ENCODE measurements around the gene SENP3. TPM values are rescaled to one million over a fixed set of nuclear protein-coding genes. Genes with fewer than 3 reads are reported as not detected.

Gene SENP3
- total and polyA plus RNA-seq, 2 of the 13 experiments (the other 11 are each of a cell fraction or from before 2014, with no cell fraction given): 55.8 to 75.4 TPM

GRCh38 chr17:7614425-7615264 lies 52.9 kb downstream of the SENP3 start, which contains the start of gene FXR2 (continued):
- TF ChIP-seq, protein P1, sequence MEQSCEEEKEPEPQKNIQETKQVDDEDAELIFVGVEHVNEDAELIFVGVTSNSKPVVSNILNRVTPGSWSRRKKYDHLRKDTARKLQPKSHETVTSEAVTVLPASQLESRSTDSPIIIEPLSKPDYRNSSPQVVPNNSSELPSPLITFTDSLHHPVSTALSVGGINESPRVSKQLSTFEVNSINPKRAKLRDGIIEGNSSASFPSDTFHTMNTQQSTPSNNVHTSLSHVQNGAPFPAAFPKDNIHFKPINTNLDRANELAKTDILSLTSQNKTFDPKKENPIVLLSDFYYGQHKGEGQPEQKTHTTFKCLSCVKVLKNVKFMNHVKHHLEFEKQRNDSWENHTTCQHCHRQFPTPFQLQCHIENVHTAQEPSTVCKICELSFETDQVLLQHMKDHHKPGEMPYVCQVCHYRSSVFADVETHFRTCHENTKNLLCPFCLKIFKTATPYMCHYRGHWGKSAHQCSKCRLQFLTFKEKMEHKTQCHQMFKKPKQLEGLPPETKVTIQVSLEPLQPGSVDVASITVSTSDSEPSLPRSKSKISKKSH (CRISPR knock-in tag; IDR thresholded peaks at IDR 0.05; ENCODE audit: borderline replicate concordance): peak; percentile 62; the same call in 1 of the 2 replicates
- TF ChIP-seq ZSCAN25 (CRISPR knock-in tag; IDR thresholded peaks at IDR 0.05) (no peak), ZNF431 (CRISPR knock-in tag; IDR thresholded peaks at IDR 0.05; ENCODE audit: borderline replicate concordance, low read depth) (0 out of 2 replicates have a peak, but pooled peaks have one; percentile 26), ZNF160 (CRISPR knock-in tag; IDR thresholded peaks at IDR 0.05) (peak; percentile 38; the same call in 1 of the 2 replicates), POGZ (CRISPR knock-in tag; IDR thresholded peaks at IDR 0.05) (no peak), HNRNPH1 (optimal IDR thresholded peaks at IDR 0.05; ENCODE audit: low read depth, low read length) (peak; percentile 32), ZNF740 (CRISPR knock-in tag; IDR thresholded peaks at IDR 0.05) (no peak), EZH2 (conservative IDR thresholded peaks at IDR 0.05; ENCODE audit: low read depth, low read length) (no peak), HNRNPUL1 (IDR thresholded peaks at IDR 0.05; ENCODE audit: low read depth, low read length) (no peak), ZNF34 (CRISPR knock-in tag; IDR thresholded peaks at IDR 0.05; ENCODE audit: borderline replicate concordance) (no peak), ZNF616 (CRISPR knock-in tag; IDR thresholded peaks at IDR 0.05; ENCODE audit: low read depth) (0 out of 2 replicates have a peak, but pooled peaks have one; percentile 56), CREB1 (IDR thresholded peaks at IDR 0.05) (peak; percentile 76), CREB1 (CRISPR knock-in tag; IDR thresholded peaks at IDR 0.05) (peak; percentile 75; the same call in 1 of the 2 replicates), TFDP2 (CRISPR knock-in tag; IDR thresholded peaks at IDR 0.05) (0 out of 2 replicates have a peak, but pooled peaks have one; percentile 32)
- TF ChIP-seq, protein P2, sequence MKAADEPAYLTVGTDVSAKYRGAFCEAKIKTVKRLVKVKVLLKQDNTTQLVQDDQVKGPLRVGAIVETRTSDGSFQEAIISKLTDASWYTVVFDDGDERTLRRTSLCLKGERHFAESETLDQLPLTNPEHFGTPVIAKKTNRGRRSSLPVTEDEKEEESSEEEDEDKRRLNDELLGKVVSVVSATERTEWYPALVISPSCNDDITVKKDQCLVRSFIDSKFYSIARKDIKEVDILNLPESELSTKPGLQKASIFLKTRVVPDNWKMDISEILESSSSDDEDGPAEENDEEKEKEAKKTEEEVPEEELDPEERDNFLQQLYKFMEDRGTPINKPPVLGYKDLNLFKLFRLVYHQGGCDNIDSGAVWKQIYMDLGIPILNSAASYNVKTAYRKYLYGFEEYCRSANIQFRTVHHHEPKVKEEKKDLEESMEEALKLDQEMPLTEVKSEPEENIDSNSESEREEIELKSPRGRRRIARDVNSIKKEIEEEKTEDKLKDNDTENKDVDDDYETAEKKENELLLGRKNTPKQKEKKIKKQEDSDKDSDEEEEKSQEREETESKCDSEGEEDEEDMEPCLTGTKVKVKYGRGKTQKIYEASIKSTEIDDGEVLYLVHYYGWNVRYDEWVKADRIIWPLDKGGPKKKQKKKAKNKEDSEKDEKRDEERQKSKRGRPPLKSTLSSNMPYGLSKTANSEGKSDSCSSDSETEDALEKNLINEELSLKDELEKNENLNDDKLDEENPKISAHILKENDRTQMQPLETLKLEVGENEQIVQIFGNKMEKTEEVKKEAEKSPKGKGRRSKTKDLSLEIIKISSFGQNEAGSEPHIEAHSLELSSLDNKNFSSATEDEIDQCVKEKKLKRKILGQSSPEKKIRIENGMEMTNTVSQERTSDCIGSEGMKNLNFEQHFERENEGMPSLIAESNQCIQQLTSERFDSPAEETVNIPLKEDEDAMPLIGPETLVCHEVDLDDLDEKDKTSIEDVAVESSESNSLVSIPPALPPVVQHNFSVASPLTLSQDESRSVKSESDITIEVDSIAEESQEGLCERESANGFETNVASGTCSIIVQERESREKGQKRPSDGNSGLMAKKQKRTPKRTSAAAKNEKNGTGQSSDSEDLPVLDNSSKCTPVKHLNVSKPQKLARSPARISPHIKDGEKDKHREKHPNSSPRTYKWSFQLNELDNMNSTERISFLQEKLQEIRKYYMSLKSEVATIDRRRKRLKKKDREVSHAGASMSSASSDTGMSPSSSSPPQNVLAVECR (CRISPR knock-in tag; IDR thresholded peaks at IDR 0.05; ENCODE audit: borderline replicate concordance): 0 out of 2 replicates have a peak, but pooled peaks have one; percentile 35
- TF ChIP-seq, protein P3, sequence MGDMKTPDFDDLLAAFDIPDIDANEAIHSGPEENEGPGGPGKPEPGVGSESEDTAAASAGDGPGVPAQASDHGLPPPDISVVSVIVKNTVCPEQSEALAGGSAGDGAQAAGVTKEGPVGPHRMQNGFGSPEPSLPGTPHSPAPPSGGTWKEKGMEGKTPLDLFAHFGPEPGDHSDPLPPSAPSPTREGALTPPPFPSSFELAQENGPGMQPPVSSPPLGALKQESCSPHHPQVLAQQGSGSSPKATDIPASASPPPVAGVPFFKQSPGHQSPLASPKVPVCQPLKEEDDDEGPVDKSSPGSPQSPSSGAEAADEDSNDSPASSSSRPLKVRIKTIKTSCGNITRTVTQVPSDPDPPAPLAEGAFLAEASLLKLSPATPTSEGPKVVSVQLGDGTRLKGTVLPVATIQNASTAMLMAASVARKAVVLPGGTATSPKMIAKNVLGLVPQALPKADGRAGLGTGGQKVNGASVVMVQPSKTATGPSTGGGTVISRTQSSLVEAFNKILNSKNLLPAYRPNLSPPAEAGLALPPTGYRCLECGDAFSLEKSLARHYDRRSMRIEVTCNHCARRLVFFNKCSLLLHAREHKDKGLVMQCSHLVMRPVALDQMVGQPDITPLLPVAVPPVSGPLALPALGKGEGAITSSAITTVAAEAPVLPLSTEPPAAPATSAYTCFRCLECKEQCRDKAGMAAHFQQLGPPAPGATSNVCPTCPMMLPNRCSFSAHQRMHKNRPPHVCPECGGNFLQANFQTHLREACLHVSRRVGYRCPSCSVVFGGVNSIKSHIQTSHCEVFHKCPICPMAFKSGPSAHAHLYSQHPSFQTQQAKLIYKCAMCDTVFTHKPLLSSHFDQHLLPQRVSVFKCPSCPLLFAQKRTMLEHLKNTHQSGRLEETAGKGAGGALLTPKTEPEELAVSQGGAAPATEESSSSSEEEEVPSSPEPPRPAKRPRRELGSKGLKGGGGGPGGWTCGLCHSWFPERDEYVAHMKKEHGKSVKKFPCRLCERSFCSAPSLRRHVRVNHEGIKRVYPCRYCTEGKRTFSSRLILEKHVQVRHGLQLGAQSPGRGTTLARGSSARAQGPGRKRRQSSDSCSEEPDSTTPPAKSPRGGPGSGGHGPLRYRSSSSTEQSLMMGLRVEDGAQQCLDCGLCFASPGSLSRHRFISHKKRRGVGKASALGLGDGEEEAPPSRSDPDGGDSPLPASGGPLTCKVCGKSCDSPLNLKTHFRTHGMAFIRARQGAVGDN (CRISPR knock-in tag; IDR thresholded peaks at IDR 0.05): peak; percentile 63
